Muscle layer of duodenum (tissue), 2 donors: ENCODE measurements around the gene ARMC6.

ENCODE experiments used
- H3K27ac ChIP-seq: one replicate; pipeline ENCODE4 v1.7.0; 2013; ENCODE audit warnings: mild to moderate bottlenecking, low read length
- H3K27me3 ChIP-seq: one replicate; pipeline ENCODE4 v1.7.0; 2013; ENCODE audit warnings: low read depth, mild to moderate bottlenecking, control low read depth, low read length
- H3K36me3 ChIP-seq, 2 donors: one replicate each; pipeline ENCODE4 v1.7.0; 2013; ENCODE audit warnings: low read length in 2 of 2, control low read depth in 1 of 2, mild to moderate bottlenecking in 1 of 2; ENCODE audit not compliant: insufficient read depth in 2 of 2, control insufficient read depth in 1 of 2
- H3K4me1 ChIP-seq, 2 donors: one replicate each; pipeline ENCODE4 v1.7.0; 2013; ENCODE audit warnings: low read length in 2 of 2, mild to moderate bottlenecking in 2 of 2, control low read depth in 1 of 2, moderate library complexity in 1 of 2; ENCODE audit not compliant: insufficient read depth in 2 of 2, control insufficient read depth in 1 of 2
- H3K4me3 ChIP-seq, 2 donors: one replicate each; pipeline ENCODE4 v1.7.0; 2013; ENCODE audit warnings: low read length in 2 of 2, low read depth in 1 of 2, mild to moderate bottlenecking in 1 of 2
- H3K9me3 ChIP-seq, 2 donors: one replicate each; pipeline ENCODE4 v1.7.0; 2013; ENCODE audit warnings: low read length in 2 of 2, control low read depth in 1 of 2, mild to moderate bottlenecking in 1 of 2; ENCODE audit not compliant: control insufficient read depth in 1 of 2
- donor health status: healthy.

Gene ARMC6

DNA sequence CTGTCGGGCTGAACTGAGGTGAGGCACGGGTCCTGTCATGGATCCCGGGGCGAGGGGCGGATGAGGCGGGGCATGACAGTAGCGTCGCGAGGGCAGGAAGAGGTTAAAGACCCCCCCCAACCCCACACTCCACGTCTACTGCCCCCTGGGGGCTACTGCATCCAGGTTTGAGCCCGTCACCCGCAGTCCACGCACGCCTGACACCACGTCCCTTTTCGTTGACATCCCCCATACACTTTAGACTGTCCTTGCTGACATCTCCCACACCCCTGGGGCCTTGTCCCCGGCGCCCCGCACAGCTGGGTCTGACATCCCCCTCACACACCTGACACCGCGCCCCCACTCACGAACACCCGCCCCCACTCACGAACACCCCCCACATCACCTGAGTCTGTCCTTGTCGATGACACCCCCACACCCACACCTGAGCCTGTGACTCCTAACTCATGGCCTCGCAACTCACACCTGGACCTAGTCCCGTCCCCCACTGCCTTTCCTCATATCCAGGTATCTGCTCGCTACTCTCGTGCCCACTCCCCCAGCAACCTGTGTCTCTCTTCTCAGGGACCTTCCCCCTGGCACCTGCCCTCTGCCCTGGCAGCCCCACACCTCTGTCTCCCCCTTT, 30.8 kb downstream of the ARMC6 start:
- H3K27ac ChIP-seq = peak overlapping the region; percentile 49
- no peaks in the 10 kb centered on the region for H3K9me3 ChIP-seq
- H3K4me3 ChIP-seq = peak overlapping the region; percentile 77 to 82
- H3K4me1 ChIP-seq = peaks cover 10 to 28% of the 10 kb centered on the region in 2 donors
- no peaks in the 10 kb centered on the region for H3K27me3 ChIP-seq
- no peaks in the 10 kb centered on the region for H3K36me3 ChIP-seq

DNA sequence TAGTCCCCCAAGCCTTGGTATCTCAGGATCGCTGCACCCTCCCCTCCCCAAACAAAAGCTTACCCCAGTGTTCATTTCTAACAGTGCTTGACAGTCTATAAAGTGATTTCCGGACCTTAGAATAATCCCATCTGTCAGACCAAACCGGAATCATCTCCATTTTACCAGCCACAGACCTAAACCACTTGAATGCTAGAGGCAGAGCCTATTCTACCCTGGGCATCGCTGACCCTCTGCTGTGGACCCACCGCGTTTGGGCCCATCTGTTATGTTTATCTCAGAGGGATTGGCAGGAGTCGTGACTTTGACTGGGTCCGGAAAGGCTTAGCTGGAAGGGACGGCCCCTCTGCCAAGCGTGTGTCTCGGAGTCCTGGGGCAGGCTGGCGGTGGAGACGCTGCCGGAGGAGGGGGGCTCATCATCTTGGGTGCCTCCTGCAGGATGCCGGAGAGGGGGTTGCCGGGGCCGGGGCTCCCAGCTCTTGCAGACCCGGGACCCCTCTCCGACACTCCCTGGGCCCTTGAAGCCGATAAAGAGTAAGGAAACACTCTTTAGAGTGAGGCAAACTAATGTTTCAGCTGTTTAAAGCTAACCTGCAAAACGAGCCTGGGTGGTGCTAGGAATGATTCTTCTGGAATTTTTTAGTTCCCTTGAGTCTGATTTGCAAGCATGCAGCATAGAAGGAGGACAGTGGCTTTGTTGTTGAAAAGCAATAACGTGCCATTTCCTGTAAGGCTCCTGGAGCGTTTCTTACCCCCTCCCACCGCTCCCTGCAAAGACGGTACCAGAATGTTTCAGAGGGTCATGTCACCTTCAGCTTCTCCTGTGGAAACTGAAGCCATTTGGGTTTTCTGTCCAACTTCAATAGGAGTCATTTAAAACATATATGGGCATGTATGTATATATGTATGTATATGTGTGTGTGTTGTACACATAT, 31.7 kb downstream of the ARMC6 start:
- Histone ChIP-seq H3K4me1 (peaks cover 10 to 28% of the 10 kb centered on the region in 2 donors), H3K36me3 (no peaks in the 10 kb centered on the region), H3K27me3 (no peaks in the 10 kb centered on the region), H3K4me3 (peak overlapping the region; percentile 77 to 82), H3K27ac (peak overlapping the region; percentile 49), H3K9me3 (no peaks in the 10 kb centered on the region)

DNA sequence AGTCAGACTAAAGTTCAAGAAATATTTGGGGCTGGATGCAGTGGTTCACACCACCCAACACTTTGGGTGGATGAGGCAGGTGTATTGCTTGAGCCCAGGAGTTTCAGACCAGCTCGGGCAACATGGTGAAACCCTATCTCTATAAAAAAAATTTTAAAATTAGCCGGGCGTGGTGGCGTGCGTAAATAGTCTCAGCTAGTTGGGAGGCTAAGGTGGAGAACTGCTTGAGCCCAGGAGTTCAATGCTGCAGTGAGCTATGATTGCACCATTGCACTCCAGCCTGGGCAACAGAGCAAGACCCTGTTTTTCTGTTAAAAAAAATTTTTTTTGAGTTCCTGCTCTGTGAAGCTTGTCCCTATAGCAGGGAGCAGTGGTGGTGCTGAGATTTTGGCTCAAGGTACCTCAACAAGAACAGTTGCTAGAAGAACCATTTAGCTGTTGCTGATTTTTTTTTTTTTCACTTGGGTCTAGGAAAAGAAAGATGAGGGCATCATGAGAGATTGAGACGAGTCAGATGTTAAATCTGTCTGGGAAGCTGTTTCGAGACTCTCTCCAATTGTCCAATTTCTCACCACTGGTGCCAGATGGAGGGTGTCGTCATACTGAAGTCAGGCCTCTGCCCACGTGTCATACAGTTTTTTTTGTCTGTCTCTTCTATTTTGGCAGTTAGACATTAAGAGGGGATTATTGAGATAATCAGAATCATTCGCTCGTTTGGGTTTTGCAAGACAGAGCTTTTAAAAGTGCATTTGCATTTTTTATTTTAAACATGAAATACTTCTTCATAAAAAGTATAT, 34.1 kb downstream of the ARMC6 start:
- H3K27ac ChIP-seq = no peak overlapping the region

GRCh38 chr19:19068659-19069654, 35.6 kb downstream of the ARMC6 start:
- Histone ChIP-seq H3K4me1 (peaks cover 10 to 22% of the 10 kb centered on the region in 2 donors), H3K36me3 (no peaks in the 10 kb centered on the region), H3K27me3 (no peaks in the 10 kb centered on the region), H3K27ac (no peak overlapping the region), H3K4me3 (no peak overlapping the region), H3K9me3 (no peaks in the 10 kb centered on the region)

More for the DNA sequence above, 34.1 kb downstream of the ARMC6 start:
- Histone ChIP-seq H3K4me3 (no peak overlapping the region), H3K36me3 (no peaks in the 10 kb centered on the region), H3K9me3 (no peaks in the 10 kb centered on the region), H3K4me1 (peaks cover 10 to 28% of the 10 kb centered on the region in 2 donors), H3K27me3 (no peaks in the 10 kb centered on the region)

DNA sequence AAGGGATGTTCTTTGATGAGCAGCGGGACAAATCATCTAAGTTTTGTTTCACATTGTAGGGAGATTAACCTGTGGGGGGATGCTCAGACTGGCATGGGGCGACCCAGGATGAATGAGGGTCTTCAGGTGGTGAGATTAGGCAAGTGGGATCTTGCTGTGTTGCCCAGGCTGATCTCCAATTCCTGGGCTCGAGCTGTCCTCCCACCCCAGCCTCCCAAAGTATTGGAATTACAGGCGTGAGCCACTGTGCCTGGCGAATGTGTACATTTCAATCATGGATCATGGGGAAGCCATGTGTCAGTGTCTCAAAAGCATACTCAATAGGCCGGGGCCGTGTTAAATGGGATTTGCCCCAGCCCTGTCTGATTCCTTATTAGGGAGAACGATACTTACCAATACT, 38.5 kb downstream of the ARMC6 start:
- Histone ChIP-seq H3K4me1 (peaks cover 0 to 5% of the 10 kb centered on the region in 2 donors), H3K27ac (no peak overlapping the region), H3K4me3 (no peak overlapping the region), H3K27me3 (no peaks in the 10 kb centered on the region), H3K9me3 (no peaks in the 10 kb centered on the region), H3K36me3 (peaks cover 0 to 4% of the 10 kb centered on the region in 2 donors)

DNA sequence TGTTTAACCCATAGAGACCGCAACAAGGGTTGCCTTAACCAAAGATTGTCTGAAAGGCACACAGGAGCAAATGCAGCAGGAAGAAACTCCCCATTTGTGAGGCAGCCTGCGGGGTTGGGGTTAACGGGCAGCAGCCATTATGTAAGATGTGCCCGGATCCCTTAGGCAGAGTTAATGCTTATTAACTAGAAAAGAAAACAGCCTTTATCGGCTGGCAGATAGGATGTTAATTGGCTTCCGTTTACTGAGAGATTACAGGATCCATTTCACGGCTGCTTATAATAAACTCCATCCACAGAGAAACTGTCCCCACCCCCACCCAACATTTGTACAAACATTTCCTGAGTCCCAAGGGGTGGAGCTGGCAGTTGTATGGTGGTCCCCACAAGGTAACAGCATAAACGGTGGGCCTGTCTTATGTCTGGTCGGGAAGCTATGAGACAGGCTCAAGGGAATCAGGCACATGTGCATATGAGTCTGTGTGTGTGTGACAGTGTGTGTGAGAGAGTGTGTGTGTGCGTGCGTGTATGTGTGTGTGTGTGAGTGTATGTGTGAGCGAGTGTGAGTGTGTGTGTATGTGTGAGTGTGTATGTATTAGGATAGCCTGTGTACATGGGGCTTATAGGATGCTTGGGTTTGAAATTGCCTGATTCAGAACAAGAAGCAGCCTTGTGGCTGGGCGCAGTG, 40.9 kb downstream of the ARMC6 start:
- Histone ChIP-seq H3K36me3 (peaks cover 0 to 4% of the 10 kb centered on the region in 2 donors), H3K9me3 (no peaks in the 10 kb centered on the region), H3K4me1 (no peaks in the 10 kb centered on the region), H3K27me3 (no peaks in the 10 kb centered on the region), H3K27ac (no peak overlapping the region), H3K4me3 (no peak overlapping the region)

GRCh38 chr19:19075126-19075525, 41.7 kb downstream of the ARMC6 start:
- H3K27me3 ChIP-seq = no peaks in the 10 kb centered on the region
- no peak overlapping the region for H3K27ac ChIP-seq
- no peak overlapping the region for H3K4me3 ChIP-seq
- no peaks in the 10 kb centered on the region for H3K9me3 ChIP-seq
- H3K36me3 ChIP-seq = peaks cover 0 to 4% of the 10 kb centered on the region in 2 donors
- H3K4me1 ChIP-seq = no peaks in the 10 kb centered on the region

DNA sequence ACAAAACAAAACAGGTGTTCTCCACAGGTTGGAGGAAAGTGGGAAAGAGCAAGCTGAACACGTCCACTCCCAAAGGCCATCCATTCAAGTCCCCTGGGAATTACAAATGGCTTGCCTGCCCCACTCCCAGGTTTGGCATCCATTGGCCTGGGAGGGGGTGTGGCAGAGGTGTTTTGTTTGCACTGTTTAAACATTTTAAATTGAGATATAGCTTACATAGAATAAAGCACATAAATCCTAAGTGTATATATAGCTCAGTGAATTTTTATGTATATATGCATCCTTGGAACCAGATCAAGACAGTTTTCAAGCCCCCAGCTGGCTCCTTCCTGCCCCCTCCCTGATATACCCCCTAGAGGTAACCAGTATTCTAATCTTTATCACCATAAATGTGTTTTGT, 43.1 kb downstream of the ARMC6 start:
- H3K27ac ChIP-seq = no peak overlapping the region
- H3K9me3 ChIP-seq = no peaks in the 10 kb centered on the region
- no peaks in the 10 kb centered on the region for H3K4me1 ChIP-seq
- H3K27me3 ChIP-seq = no peaks in the 10 kb centered on the region
- H3K36me3 ChIP-seq = peaks cover 0 to 4% of the 10 kb centered on the region in 2 donors
- H3K4me3 ChIP-seq = no peak overlapping the region

GRCh38 chr19:19077103-19077502, 43.7 kb downstream of the ARMC6 start:
- H3K27me3 ChIP-seq = no peaks in the 10 kb centered on the region
- H3K27ac ChIP-seq = no peak overlapping the region
- H3K36me3 ChIP-seq = peaks cover 0 to 4% of the 10 kb centered on the region in 2 donors
- no peaks in the 10 kb centered on the region for H3K9me3 ChIP-seq
- no peaks in the 10 kb centered on the region for H3K4me1 ChIP-seq
- no peak overlapping the region for H3K4me3 ChIP-seq

DNA sequence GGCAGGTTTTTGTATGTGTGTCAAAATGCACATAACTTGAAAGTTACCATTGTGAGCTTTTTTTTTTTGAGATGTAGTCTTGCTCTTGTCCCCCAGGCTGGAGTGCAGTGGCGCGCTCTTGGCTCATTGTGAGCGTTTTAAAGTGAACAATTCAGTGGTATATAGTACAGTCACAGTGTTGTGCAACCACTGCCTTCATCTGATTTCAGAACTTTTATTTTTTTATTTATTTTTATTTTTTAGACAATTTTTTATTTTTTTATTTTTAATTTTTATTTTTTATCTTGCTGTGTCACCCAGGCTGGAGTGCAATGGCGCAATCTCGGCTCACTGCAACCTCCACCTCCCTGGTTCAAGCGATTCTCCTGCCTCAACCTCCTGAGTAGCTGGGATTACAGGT, 45.4 kb downstream of the ARMC6 start:
- no peaks in the 10 kb centered on the region for H3K4me1 ChIP-seq
- no peak overlapping the region for H3K27ac ChIP-seq
- H3K4me3 ChIP-seq = no peak overlapping the region
- no peaks in the 10 kb centered on the region for H3K27me3 ChIP-seq
- peaks cover 0 to 4% of the 10 kb centered on the region in 2 donors for H3K36me3 ChIP-seq
- H3K9me3 ChIP-seq = no peaks in the 10 kb centered on the region
